Measurements from ENCODE around the gene DCBLD1.

DNA sequence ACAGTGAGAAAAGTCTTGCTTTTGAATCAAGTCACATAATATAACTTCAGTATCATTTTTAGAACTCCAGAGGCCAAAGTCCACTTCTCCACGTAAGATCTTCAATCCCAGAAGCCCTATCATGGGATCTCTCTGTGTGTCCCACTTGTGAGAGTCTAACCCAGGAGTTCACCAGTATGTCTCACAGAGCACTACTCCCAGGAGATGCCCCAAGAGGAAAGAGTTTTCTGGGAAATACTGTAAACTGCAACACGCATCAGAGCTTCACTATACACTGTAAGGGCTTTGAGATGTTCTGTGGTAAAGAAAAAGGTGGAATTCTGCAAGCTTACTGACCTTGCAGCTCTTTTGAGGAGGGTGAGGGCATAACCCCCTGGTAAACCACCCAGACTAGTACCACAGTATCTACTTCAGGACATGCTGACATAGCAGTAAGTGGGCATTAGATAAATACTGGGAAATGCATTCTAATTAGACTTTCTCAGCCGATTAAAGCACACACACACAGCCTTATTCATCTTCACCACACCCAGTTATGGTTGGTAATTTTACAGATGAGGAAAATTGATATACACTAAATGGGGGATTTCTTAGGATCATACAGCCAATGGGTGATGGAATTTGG is 12.3 kb downstream of the DCBLD1 start:
- TF ChIP-seq, protein P1, sequence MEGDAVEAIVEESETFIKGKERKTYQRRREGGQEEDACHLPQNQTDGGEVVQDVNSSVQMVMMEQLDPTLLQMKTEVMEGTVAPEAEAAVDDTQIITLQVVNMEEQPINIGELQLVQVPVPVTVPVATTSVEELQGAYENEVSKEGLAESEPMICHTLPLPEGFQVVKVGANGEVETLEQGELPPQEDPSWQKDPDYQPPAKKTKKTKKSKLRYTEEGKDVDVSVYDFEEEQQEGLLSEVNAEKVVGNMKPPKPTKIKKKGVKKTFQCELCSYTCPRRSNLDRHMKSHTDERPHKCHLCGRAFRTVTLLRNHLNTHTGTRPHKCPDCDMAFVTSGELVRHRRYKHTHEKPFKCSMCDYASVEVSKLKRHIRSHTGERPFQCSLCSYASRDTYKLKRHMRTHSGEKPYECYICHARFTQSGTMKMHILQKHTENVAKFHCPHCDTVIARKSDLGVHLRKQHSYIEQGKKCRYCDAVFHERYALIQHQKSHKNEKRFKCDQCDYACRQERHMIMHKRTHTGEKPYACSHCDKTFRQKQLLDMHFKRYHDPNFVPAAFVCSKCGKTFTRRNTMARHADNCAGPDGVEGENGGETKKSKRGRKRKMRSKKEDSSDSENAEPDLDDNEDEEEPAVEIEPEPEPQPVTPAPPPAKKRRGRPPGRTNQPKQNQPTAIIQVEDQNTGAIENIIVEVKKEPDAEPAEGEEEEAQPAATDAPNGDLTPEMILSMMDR (IDR thresholded peaks at IDR 0.05) = no peak
- TF ChIP-seq POLR2A (IDR thresholded peaks at IDR 0.05) = no peak
